ENCODE data around the gene GRM4. TPM values are rescaled to one million over a fixed set of nuclear protein-coding genes. Genes with fewer than 3 reads are reported as not detected.

Gene GRM4
- total RNA-seq, 4 donors from 2014 or later, result not detected

GRCh38 chr6:33995309-33996119 lies 150.4 kb downstream of the GRM4 start:
- intact Hi-C loops (cut with DNase I), result no loop called here
- TF ChIP-seq CTCF (IDR thresholded peaks at IDR 0.05), result no peak
- no peak for TF ChIP-seq POLR2A (IDR thresholded peaks at IDR 0.05)
- no peaks in the 10 kb centered on the region for H3K36me3 ChIP-seq
- peaks cover 0 to 34% (median 0%) of the 10 kb centered on the region in 4 donors for H3K27me3 ChIP-seq
- 43 to 53% methylated on average over 7 to 8 of the region's 9 CpGs for WGBS, 2 donors
- no peaks in the 10 kb centered on the region for H3K4me1 ChIP-seq
- H3K4me3 ChIP-seq, result no peak overlapping the region
- DNase-seq, result no peak
- peaks cover 0 to 4% (median 0%) of the 10 kb centered on the region in 3 donors for H3K9me3 ChIP-seq
- no peak overlapping the region for H3K27ac ChIP-seq

GRCh38 chr6:33994472-33995308 lies 151.2 kb downstream of the GRM4 start:
- peaks cover 0 to 30% (median 0%) of the 10 kb centered on the region in 4 donors for H3K27me3 ChIP-seq
- intact Hi-C loops (cut with DNase I), result no loop called here
- H3K36me3 ChIP-seq, result no peaks in the 10 kb centered on the region
- TF ChIP-seq POLR2A (IDR thresholded peaks at IDR 0.05) (no peak), CTCF (IDR thresholded peaks at IDR 0.05) (no peak)
- no peaks in the 10 kb centered on the region for H3K4me1 ChIP-seq
- no peak overlapping the region for H3K27ac ChIP-seq
- no peak overlapping the region for H3K4me3 ChIP-seq
- DNase-seq, result no peak
- H3K9me3 ChIP-seq, result peaks cover 0 to 4% (median 0%) of the 10 kb centered on the region in 3 donors
- 85 to 93% methylated on average over 7 to 10 of the region's 12 CpGs for WGBS, 2 donors

GRCh38 chr6:33993653-33994471 lies 152.0 kb downstream of the GRM4 start:
- no peak for DNase-seq
- TF ChIP-seq CTCF (IDR thresholded peaks at IDR 0.05), result no peak

GRCh38 chr6:33993091-33993490 lies 152.8 kb downstream of the GRM4 start:
- intact Hi-C loops (cut with DNase I), result no loop called here
- no peaks in the 10 kb centered on the region for H3K36me3 ChIP-seq
- H3K27me3 ChIP-seq, result peaks cover 0 to 36% (median 0%) of the 10 kb centered on the region in 4 donors
- 78 to 84% methylated on average over 7 to 9 of the region's 11 CpGs for WGBS, 2 donors
- H3K27ac ChIP-seq, result no peak overlapping the region
- DNase-seq, result no peak
- H3K9me3 ChIP-seq, result peaks cover 0 to 4% (median 0%) of the 10 kb centered on the region in 3 donors
- no peaks in the 10 kb centered on the region for H3K4me1 ChIP-seq
- TF ChIP-seq POLR2A (IDR thresholded peaks at IDR 0.05), result no peak
- no peak for TF ChIP-seq CTCF (IDR thresholded peaks at IDR 0.05)
- H3K4me3 ChIP-seq, result no peak overlapping the region

More at GRCh38 chr6:33993653-33994471, 152.0 kb downstream of the GRM4 start:
- no peak overlapping the region for H3K4me3 ChIP-seq
- no peaks in the 10 kb centered on the region for H3K4me1 ChIP-seq
- intact Hi-C loops (cut with DNase I), result no loop called here
- no peaks in the 10 kb centered on the region for H3K36me3 ChIP-seq
- peaks cover 0 to 4% (median 0%) of the 10 kb centered on the region in 3 donors for H3K9me3 ChIP-seq
- WGBS, 2 donors, result 69 to 75% methylated on average over 20 to 21 of the region's 21 CpGs
- H3K27ac ChIP-seq, result no peak overlapping the region
- H3K27me3 ChIP-seq, result peaks cover 0 to 30% (median 0%) of the 10 kb centered on the region in 4 donors
